IPS-11a (cell line): ENCODE measurements around the gene APOC4.

Source experiments
- H3K4me3 ChIP-seq: one replicate; pipeline ENCODE4 v1.5.1; 2013; ENCODE audit warnings: low read depth, low read length, control low read depth

APOC4 gene

GRCh38 chr19:44992336-44993163 is 50.5 kb downstream of the APOC4 start:
- H3K4me3 ChIP-seq = no peak overlapping the region

- no peak overlapping the region for H3K4me3 ChIP-seq
These were observed 51.5 kb downstream of the APOC4 start for GRCh38 chr19:44993526-44993925.

- no peak overlapping the region for H3K4me3 ChIP-seq
These were observed 52.0 kb downstream of the APOC4 start for GRCh38 chr19:44993926-44994537.
